Spleen (tissue), 11 donors: ENCODE data around the gene TIAM1. TPM values are rescaled to one million over a fixed set of nuclear protein-coding genes. Genes with fewer than 3 reads are reported as not detected.

Experiments
- DNase-seq: peaks from one replicate; pipeline ENCODE4 v3.0.0-alpha.2; 2020
- H3K27ac ChIP-seq, 8 donors: fragments of 200-600 bp; sonication (generic) in 7 of 8; 1 replicate in 4 of 8; 2 replicates in 4 of 8; pipeline versions ENCODE4 v1.5.0 to v1.8.0; 2016 to 2021; ENCODE audit warnings: inconsistent platforms in 4 of 8, mild to moderate bottlenecking in 4 of 8, moderate library complexity in 1 of 8
- H3K27me3 ChIP-seq, 7 donors: fragments of 200-600 bp; sonication (generic) in 6 of 7; replicated peaks in 1 of 7; 1 replicate in 4 of 7; 2 replicates in 3 of 7; pipeline versions ENCODE4 v1.5.0 to v1.8.0; 2016 to 2021; ENCODE audit warnings: inconsistent platforms in 3 of 7, mild to moderate bottlenecking in 1 of 7
- H3K36me3 ChIP-seq, 6 donors: fragments of 200-600 bp; sonication (generic) in 5 of 6; 1 replicate in 4 of 6; 2 replicates in 2 of 6; pipeline versions ENCODE4 v1.5.0 to v1.8.0; 2016 to 2021; ENCODE audit warnings: inconsistent platforms in 2 of 6
- H3K4me1 ChIP-seq, 6 donors: fragments of 200-600 bp; sonication (generic) in 5 of 6; 1 replicate in 3 of 6; 2 replicates in 3 of 6; pipeline versions ENCODE4 v1.5.0 to v1.8.0; 2016 to 2021; ENCODE audit warnings: inconsistent platforms in 3 of 6
- H3K4me3 ChIP-seq, 8 donors: fragments of 200-600 bp; sonication (generic) in 7 of 8; 1 replicate in 4 of 8; 2 replicates in 4 of 8; pipeline versions ENCODE4 v1.5.0 to v1.8.0; 2016 to 2021; ENCODE audit warnings: inconsistent platforms in 4 of 8, mild to moderate bottlenecking in 4 of 8, moderate library complexity in 2 of 8
- H3K9me3 ChIP-seq, 8 donors: fragments of 200-600 bp; sonication (generic) in 7 of 8; 1 replicate in 4 of 8; 2 replicates in 4 of 8; pipeline versions ENCODE4 v1.5.0 to v1.8.0; 2016 to 2021; ENCODE audit warnings: inconsistent platforms in 4 of 8
- POLR2A ChIP-seq, 3 donors: fragments of 450-650 bp; IDR thresholded peaks; one replicate each; pipeline ENCODE4 v1.5.1; 2017; ENCODE audit warnings: antibody characterized with exemption in 3 of 3, mild to moderate bottlenecking in 1 of 3
- POLR2AphosphoS5 ChIP-seq, 3 donors: sonication (generic); formaldehyde crosslinking; IDR thresholded peaks; one replicate each; pipeline ENCODE4 v1.5.1; 2017; ENCODE audit warnings: antibody characterized with exemption in 3 of 3
- WGBS, 5 donors: extraction: QIAGEN DNeasy Blood & Tissue Kit in 3 of 5; methylation state at CpG; one replicate each; pipeline versions ENCODE4 v1.1.5 to v1.1.7; 2013 to 2018; 5-methylcytosine and 5-hydroxymethylcytosine counted together
- intact Hi-C: fragments of 100-400 bp; cut with DNase I; formaldehyde crosslinking; loops from one replicate; pipeline ENCODE4 v1.15.0; 2023; ENCODE audit warnings: low total_unique reads
- polyA plus RNA-seq, 3 donors: library from polyadenylated mRNA; stranded (reverse); fragments of 200-250 nt; gene quantifications; one replicate each; pipeline ENCODE4 v1.2.1, GENCODE V29; 2013
- total RNA-seq, 7 donors: library from RNA; depleted of rRNA in 3 of 7; stranded (reverse); fragments of >200 nt in 3 of 7; fragmentation: NEBNext Ultra II Directional in 4 of 7; extraction: Animal tissue kit (Norgen Biotek cat#: 25700) in 4 of 7; gene quantifications; one replicate each; pipeline versions ENCODE4 v1.1.0 to v1.2.1, GENCODE V29; 2016 to 2021
- TF ChIP-seq, protein P1 (sequence below), 11 experiments: fragments of 200-600 bp in 7 of 11; fragments of 450-650 bp in 4 of 11; sonication (generic) in 4 of 11; IDR thresholded peaks in 8 of 11; conservative IDR thresholded peaks in 3 of 11; 1 replicate in 7 of 11; 2 replicates in 4 of 11; pipeline versions ENCODE4 v1.4.0 to v1.8.0; 2016 to 2021; ENCODE audit warnings: antibody characterized with exemption in 11 of 11, inconsistent platforms in 4 of 11, mild to moderate bottlenecking in 1 of 11
- donor health status: healthy with polysubstance abuse.
- donor health status: DM: no; HTN: no; CAD: no; lungs with moderate emphysema.
- donor health status: DM: no; HTN: no; CAD: no.
- donor health status: Bipolar disorder and iron deficiency.
- donor health status: healthy.
- donor health status: DM: no; HTN: no; CAD: no.
- donor health status: DM: yes; HTN: yes; CAD: no.

TIAM1 gene
- total and polyA plus RNA-seq, 10 donors: 1.9 to 35.0 (median 18.4) TPM

DNA sequence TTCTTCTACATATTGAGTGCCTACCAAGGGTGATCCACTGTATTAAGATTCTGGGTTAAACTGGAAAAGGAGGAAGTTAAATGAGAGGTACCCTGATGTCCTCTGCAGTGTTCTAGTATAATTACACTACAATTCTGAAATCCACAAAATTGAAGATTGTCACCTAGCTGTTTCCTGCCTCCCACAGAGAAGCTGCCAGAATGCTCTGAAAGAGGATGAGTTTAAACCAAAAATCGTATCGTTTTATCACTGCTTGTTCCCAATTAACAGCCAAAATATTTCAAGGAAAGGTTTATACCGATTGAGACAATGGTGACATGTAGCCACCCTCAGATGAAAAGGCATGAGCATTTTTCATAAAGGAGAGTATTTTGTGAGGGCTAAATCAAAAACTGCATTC lies 28.0 kb downstream of the TIAM1 start:
- DNase-seq: no peak
- Histone ChIP-seq H3K4me3 (no peak overlapping the region), H3K27ac (no peak overlapping the region), H3K27me3 (no peaks in the 10 kb centered on the region), H3K9me3 (no peaks in the 10 kb centered on the region), H3K4me1 (no peaks in the 10 kb centered on the region), H3K36me3 (no peaks in the 10 kb centered on the region)
- intact Hi-C loops: no loop called here
- WGBS, 5 donors: 82 to 96% (median 89%) methylated on average over 3 of the region's 3 CpGs
- TF ChIP-seq POLR2AphosphoS5 (IDR thresholded peaks at IDR 0.05) (no peak), POLR2A (IDR thresholded peaks at IDR 0.05) (no peak)
- TF ChIP-seq, protein P1, sequence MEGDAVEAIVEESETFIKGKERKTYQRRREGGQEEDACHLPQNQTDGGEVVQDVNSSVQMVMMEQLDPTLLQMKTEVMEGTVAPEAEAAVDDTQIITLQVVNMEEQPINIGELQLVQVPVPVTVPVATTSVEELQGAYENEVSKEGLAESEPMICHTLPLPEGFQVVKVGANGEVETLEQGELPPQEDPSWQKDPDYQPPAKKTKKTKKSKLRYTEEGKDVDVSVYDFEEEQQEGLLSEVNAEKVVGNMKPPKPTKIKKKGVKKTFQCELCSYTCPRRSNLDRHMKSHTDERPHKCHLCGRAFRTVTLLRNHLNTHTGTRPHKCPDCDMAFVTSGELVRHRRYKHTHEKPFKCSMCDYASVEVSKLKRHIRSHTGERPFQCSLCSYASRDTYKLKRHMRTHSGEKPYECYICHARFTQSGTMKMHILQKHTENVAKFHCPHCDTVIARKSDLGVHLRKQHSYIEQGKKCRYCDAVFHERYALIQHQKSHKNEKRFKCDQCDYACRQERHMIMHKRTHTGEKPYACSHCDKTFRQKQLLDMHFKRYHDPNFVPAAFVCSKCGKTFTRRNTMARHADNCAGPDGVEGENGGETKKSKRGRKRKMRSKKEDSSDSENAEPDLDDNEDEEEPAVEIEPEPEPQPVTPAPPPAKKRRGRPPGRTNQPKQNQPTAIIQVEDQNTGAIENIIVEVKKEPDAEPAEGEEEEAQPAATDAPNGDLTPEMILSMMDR (IDR thresholded peaks at IDR 0.05 in 8 of 11, conservative IDR thresholded peaks at IDR 0.05 in 3 of 11): no peak

DNA sequence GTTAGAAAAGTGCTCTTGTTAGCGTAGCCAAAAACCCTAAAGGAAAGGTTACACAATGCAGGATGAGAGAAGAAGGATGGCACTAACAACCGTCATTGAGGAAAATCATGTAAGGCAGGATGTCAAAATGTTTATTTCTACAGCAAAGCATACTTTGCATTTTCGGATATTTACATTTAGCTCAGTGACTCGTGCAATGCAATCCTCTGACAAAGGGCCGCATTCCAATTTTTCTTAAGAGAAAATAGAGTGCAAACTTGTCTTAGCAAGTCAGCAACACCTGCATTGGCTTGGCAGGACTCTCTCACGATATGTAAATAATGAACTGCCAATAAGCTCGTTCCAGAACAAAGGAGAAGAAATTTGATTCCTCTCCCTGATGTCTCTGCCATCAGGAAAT lies 33.3 kb downstream of the TIAM1 start:
- no peak for DNase-seq
- Histone ChIP-seq H3K27me3 (no peaks in the 10 kb centered on the region), H3K4me1 (no peaks in the 10 kb centered on the region), H3K4me3 (no peak overlapping the region), H3K36me3 (no peaks in the 10 kb centered on the region), H3K27ac (no peak overlapping the region), H3K9me3 (no peaks in the 10 kb centered on the region)
- intact Hi-C loops: no loop called here
- 75 to 86% (median 81%) methylated on average over 7 of the region's 7 CpGs for WGBS, 5 donors
- no peak for TF ChIP-seq POLR2A (IDR thresholded peaks at IDR 0.05)
- TF ChIP-seq, protein P1 (IDR thresholded peaks at IDR 0.05 in 8 of 11, conservative IDR thresholded peaks at IDR 0.05 in 3 of 11): no peak
- TF ChIP-seq POLR2AphosphoS5 (IDR thresholded peaks at IDR 0.05): no peak

DNA sequence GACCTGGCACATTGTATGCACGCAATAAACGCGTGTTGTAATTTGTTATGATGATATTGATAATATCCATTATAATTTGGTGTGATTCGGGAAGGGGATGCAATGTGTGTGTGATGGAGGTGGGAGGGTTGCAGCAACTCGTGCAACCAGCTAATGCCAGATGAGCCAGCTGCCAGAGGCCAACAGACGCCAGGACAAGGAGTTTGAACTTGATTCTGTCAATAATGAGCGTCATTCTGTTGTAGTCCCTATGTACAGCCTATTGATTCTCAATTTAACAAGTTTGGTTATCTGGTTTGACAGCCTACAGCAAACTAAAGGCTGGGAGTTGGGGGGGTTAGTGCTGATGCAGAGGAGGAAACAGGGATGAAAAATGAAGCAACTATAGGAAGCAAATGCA lies 35.5 kb downstream of the TIAM1 start:
- intact Hi-C loops: no loop called here
- Histone ChIP-seq H3K4me3 (no peak overlapping the region), H3K4me1 (no peaks in the 10 kb centered on the region), H3K9me3 (no peaks in the 10 kb centered on the region), H3K36me3 (no peaks in the 10 kb centered on the region), H3K27ac (no peak overlapping the region), H3K27me3 (no peaks in the 10 kb centered on the region)
- 92 to 98% (median 93%) methylated on average over 7 of the region's 7 CpGs for WGBS, 5 donors
- TF ChIP-seq, protein P1 (IDR thresholded peaks at IDR 0.05 in 8 of 11, conservative IDR thresholded peaks at IDR 0.05 in 3 of 11): no peak
- TF ChIP-seq POLR2AphosphoS5 (IDR thresholded peaks at IDR 0.05): no peak
- no peak for TF ChIP-seq POLR2A (IDR thresholded peaks at IDR 0.05)
- DNase-seq: no peak

DNA sequence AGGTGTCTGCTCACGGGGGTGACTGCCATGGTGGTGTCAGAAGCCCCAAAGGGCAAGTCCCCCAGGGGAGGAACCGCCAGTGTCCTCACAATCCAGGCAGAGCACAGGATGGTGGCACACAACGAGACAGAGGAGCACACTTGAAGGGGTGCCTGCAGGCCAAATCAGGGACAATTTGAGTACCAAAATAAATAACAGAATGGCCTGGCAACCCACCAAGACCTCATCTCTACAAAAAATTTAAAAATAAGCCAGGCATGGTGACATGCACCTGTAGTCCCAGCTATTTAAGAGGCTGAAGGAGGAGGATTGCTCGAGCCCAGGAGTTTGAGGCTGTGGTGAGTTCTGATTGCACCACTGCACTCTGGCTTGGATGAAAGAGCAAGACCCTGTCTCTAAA lies 38.2 kb downstream of the TIAM1 start:
- TF ChIP-seq, protein P1 (IDR thresholded peaks at IDR 0.05 in 8 of 11, conservative IDR thresholded peaks at IDR 0.05 in 3 of 11): no peak
- TF ChIP-seq POLR2AphosphoS5 (IDR thresholded peaks at IDR 0.05) (no peak), POLR2A (IDR thresholded peaks at IDR 0.05) (no peak)
- no peak for DNase-seq

More for the DNA sequence above, 38.2 kb downstream of the TIAM1 start:
- Histone ChIP-seq H3K9me3 (no peaks in the 10 kb centered on the region), H3K4me1 (no peaks in the 10 kb centered on the region), H3K4me3 (no peak overlapping the region), H3K36me3 (no peaks in the 10 kb centered on the region), H3K27me3 (no peaks in the 10 kb centered on the region), H3K27ac (no peak overlapping the region)
- 75 to 87% (median 84%) methylated on average over 4 of the region's 4 CpGs for WGBS, 5 donors
- intact Hi-C loops: no loop called here
